SU-DHL-6 (cell line): ENCODE data around the gene FAM76A.

Source experiments
- EZH2phosphoT487 ChIP-seq: fragments of 200-600 bp; sonication (generic), shearing (Covaris generic); conservative IDR thresholded peaks from 2 replicates; pipeline ENCODE4 v1.6.1; 2018; ENCODE audit warnings: mild to moderate bottlenecking, antibody characterized with exemption, low read length, moderate library complexity, mixed read lengths
- TF ChIP-seq, protein P1 (sequence below): fragments of 200-600 bp; sonication (generic); IDR thresholded peaks from one replicate; pipeline ENCODE4 v1.5.1; 2017; ENCODE audit warnings: antibody characterized with exemption, mild to moderate bottlenecking, low read length, moderate library complexity; ENCODE audit not compliant: insufficient read depth, poor library complexity, severe bottlenecking

- TF ChIP-seq, protein P1, sequence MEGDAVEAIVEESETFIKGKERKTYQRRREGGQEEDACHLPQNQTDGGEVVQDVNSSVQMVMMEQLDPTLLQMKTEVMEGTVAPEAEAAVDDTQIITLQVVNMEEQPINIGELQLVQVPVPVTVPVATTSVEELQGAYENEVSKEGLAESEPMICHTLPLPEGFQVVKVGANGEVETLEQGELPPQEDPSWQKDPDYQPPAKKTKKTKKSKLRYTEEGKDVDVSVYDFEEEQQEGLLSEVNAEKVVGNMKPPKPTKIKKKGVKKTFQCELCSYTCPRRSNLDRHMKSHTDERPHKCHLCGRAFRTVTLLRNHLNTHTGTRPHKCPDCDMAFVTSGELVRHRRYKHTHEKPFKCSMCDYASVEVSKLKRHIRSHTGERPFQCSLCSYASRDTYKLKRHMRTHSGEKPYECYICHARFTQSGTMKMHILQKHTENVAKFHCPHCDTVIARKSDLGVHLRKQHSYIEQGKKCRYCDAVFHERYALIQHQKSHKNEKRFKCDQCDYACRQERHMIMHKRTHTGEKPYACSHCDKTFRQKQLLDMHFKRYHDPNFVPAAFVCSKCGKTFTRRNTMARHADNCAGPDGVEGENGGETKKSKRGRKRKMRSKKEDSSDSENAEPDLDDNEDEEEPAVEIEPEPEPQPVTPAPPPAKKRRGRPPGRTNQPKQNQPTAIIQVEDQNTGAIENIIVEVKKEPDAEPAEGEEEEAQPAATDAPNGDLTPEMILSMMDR, result no peak
- TF ChIP-seq EZH2phosphoT487, result no peak
Observed at GRCh38 chr1:27804791-27805190, 79.0 kb downstream of the FAM76A start.
